ENCODE results near the gene RABIF. TPM values are rescaled to one million over a fixed set of nuclear protein-coding genes. Genes with fewer than 3 reads are reported as not detected.
A peak's percentile ranks its signal among the peaks of the same experiment; 100 is the strongest.

Gene RABIF
- total and polyA plus RNA-seq, 12 donors, result 3.1 to 10.6 (median 6.6) TPM

GRCh38 chr1:202861420-202862132, 27.4 kb downstream of the RABIF start:
- Histone ChIP-seq H3K9me3 (replicated peaks in 1 of 3) (no peaks in the 10 kb centered on the region), H3K36me3 (replicated peaks in 1 of 2) (no peaks in the 10 kb centered on the region), H3K4me3 (peak overlapping the region in 2 of 4 donors; percentile 70 to 79), H3K27me3 (no peaks in the 10 kb centered on the region), H3K4me1 (replicated peaks in 1 of 2) (peaks cover 0 to 7% of the 10 kb centered on the region in 2 donors), H3K27ac (peak overlapping the region in 1 of 5 donors; percentile 35)
- DNase-seq, result peak; percentile 90 to 96 (median 94)
- TF ChIP-seq, protein P1, sequence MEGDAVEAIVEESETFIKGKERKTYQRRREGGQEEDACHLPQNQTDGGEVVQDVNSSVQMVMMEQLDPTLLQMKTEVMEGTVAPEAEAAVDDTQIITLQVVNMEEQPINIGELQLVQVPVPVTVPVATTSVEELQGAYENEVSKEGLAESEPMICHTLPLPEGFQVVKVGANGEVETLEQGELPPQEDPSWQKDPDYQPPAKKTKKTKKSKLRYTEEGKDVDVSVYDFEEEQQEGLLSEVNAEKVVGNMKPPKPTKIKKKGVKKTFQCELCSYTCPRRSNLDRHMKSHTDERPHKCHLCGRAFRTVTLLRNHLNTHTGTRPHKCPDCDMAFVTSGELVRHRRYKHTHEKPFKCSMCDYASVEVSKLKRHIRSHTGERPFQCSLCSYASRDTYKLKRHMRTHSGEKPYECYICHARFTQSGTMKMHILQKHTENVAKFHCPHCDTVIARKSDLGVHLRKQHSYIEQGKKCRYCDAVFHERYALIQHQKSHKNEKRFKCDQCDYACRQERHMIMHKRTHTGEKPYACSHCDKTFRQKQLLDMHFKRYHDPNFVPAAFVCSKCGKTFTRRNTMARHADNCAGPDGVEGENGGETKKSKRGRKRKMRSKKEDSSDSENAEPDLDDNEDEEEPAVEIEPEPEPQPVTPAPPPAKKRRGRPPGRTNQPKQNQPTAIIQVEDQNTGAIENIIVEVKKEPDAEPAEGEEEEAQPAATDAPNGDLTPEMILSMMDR (IDR thresholded peaks at IDR 0.05), result no peak
- TF ChIP-seq POLR2A (IDR thresholded peaks at IDR 0.05), result peak in 1 of 2 donors; percentile 49
- intact Hi-C loops (cut with DNase I), result no loop called here
- 0 to 2% (median 1%) methylated on average over 12 to 44 of the region's 44 CpGs for WGBS, 4 donors

DNA sequence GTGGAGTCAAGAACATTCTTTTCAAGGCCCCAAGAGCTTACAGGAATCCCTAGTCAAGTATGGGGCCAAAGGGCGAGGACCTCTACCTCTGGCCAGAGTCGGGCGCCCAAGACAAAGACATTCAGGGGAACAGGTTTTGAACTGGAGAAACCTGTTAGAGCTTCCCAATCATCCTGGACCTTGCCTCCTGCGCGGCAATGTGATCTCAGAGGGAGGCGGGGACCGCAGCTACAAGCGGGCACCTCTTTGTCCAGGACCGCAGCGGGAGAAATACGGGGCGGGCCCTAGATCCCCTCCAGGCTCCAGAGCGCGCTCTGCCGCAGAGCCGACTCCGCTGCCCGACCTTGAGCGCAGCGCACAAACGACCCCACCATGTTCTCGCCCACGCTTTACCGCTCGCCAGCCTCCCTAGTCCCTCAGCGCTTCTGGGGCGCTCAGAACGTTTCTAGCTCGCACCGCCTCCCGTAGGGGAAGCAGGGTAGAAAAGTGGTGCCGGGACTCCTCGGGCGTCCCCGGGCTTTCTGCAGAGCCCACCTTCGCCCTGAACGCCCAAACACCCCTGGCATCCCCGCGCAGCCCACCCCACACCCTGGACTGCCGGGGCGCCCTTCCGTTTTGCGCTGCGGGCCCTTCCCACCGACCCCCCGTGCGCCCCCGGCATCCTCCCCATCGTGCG, 28.1 kb downstream of the RABIF start:
- intact Hi-C loops (cut with DNase I), result no loop called here
- DNase-seq, result peak; percentile 24 to 56 (median 50)
- TF ChIP-seq POLR2A (IDR thresholded peaks at IDR 0.05), result no peak
- TF ChIP-seq, protein P1 (IDR thresholded peaks at IDR 0.05), result no peak

DNA sequence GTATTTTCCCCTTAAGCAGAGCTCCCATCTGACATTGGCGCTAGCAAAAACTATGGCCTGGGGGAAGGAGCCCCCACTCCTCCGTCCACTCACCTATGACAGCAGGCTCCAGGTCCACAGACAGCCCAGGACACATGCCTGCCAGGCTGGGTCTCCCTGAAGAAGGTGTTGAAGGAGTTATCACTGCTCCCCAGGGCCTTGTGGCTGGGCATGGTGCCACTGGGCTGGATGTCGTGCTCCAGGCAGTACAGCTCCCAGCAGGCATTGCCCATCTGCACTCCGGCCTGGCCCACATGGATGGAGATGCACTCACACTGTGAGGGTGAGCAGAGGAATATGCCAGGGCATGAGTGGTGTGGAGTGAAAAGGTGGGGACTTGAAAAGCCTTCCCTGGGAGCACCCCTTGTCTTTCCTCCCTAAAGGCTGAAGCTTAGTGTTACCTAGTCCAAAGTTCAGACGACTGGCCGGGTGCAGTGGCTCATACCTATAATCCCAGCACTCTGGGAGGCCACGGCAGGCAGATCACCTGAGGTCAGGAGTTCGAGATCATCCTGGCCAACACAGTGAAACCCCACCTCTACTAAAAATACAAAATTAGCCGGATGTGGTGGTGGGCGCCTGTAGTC, 30.0 kb downstream of the RABIF start:
- H3K4me1 ChIP-seq (replicated peaks in 1 of 2), result peaks cover 0 to 7% of the 10 kb centered on the region in 2 donors
- WGBS, 4 donors, result 87 to 94% (median 88%) methylated on average over 9 to 10 of the region's 10 CpGs
- intact Hi-C loops (cut with DNase I), result no loop called here
- no peaks in the 10 kb centered on the region for H3K36me3 ChIP-seq (replicated peaks in 1 of 2)
- DNase-seq, result peak in 2 of 7 donors; percentile 14 to 30
- no peaks in the 10 kb centered on the region for H3K27me3 ChIP-seq
- H3K9me3 ChIP-seq (replicated peaks in 1 of 3), result no peaks in the 10 kb centered on the region
- peak overlapping the region in 2 of 5 donors; percentile 66 to 71 for H3K27ac ChIP-seq
- TF ChIP-seq POLR2A (IDR thresholded peaks at IDR 0.05), result no peak
- TF ChIP-seq, protein P1 (IDR thresholded peaks at IDR 0.05), result no peak
- H3K4me3 ChIP-seq, result no peak overlapping the region

More for the DNA sequence above, 28.1 kb downstream of the RABIF start:
- Histone ChIP-seq H3K9me3 (replicated peaks in 1 of 3) (no peaks in the 10 kb centered on the region), H3K4me3 (peak overlapping the region in 2 of 4 donors; percentile 70 to 79), H3K27ac (peak overlapping the region in 1 of 5 donors; percentile 35), H3K27me3 (no peaks in the 10 kb centered on the region), H3K4me1 (replicated peaks in 1 of 2) (peaks cover 0 to 7% of the 10 kb centered on the region in 2 donors), H3K36me3 (replicated peaks in 1 of 2) (no peaks in the 10 kb centered on the region)
- 2 to 4% (median 3%) methylated on average over 18 to 50 of the region's 50 CpGs for WGBS, 4 donors

GRCh38 chr1:202858331-202858730, 30.6 kb downstream of the RABIF start:
- no peak overlapping the region for H3K4me3 ChIP-seq
- 54 to 71% (median 62%) methylated on average over 6 of the region's 6 CpGs for WGBS, 4 donors
- intact Hi-C loops (cut with DNase I), result no loop called here
- no peaks in the 10 kb centered on the region for H3K36me3 ChIP-seq (replicated peaks in 1 of 2)
- TF ChIP-seq POLR2A (IDR thresholded peaks at IDR 0.05), result no peak
- TF ChIP-seq, protein P1 (IDR thresholded peaks at IDR 0.05), result no peak
- no peaks in the 10 kb centered on the region for H3K9me3 ChIP-seq (replicated peaks in 1 of 3)
- peak overlapping the region in 2 of 5 donors; percentile 66 to 71 for H3K27ac ChIP-seq
- H3K27me3 ChIP-seq, result no peaks in the 10 kb centered on the region
- DNase-seq, result peak in 6 of 7 donors; percentile 30 to 67 (median 51)
- H3K4me1 ChIP-seq (replicated peaks in 1 of 2), result peaks cover 0 to 7% of the 10 kb centered on the region in 2 donors

Data from adrenal gland (tissue), 12 donors.